ENCODE results near the gene CGB3.

DNA sequence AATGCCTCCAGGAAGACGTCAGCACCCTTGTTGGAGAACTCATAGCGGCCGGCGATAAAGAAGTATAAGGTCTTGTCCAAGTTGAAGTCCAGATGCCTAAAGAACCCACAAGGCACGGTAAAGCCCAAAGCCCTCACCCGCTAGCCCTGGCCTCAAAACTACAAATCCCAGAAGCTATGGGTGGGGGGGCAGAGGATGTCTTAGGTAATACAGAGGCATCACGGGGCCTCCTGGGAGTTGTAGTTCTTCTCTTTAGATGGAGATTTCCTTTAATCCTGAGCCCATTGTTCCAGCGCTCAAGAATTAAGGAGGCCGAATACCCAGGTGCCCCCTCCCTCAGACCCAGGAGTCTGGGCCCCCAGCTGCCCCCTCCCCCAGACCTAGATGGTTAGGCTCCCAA lies 41.9 kb downstream of the CGB3 start:
- TF ChIP-seq POLR2AphosphoS5 (IDR thresholded peaks at IDR 0.05; ENCODE audit: low read depth): no peak
- TF ChIP-seq, protein P1, sequence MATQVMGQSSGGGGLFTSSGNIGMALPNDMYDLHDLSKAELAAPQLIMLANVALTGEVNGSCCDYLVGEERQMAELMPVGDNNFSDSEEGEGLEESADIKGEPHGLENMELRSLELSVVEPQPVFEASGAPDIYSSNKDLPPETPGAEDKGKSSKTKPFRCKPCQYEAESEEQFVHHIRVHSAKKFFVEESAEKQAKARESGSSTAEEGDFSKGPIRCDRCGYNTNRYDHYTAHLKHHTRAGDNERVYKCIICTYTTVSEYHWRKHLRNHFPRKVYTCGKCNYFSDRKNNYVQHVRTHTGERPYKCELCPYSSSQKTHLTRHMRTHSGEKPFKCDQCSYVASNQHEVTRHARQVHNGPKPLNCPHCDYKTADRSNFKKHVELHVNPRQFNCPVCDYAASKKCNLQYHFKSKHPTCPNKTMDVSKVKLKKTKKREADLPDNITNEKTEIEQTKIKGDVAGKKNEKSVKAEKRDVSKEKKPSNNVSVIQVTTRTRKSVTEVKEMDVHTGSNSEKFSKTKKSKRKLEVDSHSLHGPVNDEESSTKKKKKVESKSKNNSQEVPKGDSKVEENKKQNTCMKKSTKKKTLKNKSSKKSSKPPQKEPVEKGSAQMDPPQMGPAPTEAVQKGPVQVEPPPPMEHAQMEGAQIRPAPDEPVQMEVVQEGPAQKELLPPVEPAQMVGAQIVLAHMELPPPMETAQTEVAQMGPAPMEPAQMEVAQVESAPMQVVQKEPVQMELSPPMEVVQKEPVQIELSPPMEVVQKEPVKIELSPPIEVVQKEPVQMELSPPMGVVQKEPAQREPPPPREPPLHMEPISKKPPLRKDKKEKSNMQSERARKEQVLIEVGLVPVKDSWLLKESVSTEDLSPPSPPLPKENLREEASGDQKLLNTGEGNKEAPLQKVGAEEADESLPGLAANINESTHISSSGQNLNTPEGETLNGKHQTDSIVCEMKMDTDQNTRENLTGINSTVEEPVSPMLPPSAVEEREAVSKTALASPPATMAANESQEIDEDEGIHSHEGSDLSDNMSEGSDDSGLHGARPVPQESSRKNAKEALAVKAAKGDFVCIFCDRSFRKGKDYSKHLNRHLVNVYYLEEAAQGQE (IDR thresholded peaks at IDR 0.05; ENCODE audit: insufficient replicate concordance, low read depth): no peak
